Left lung (tissue), 10 donors: ENCODE measurements around the gene RAB4B. TPM values are rescaled to one million over a fixed set of nuclear protein-coding genes. Genes with fewer than 3 reads are reported as not detected.

Experiments
- ATAC-seq: fragments of 200-7000 bp; cut with Tn5 transposase; one replicate; pipeline ENCODE4 v1.9.1; 2020; ENCODE audit warnings: moderate library complexity
- DNase-seq, 4 donors: peaks; one replicate each; pipeline ENCODE4 v3.0.0-alpha.2; 2013 to 2020
- H3K27ac ChIP-seq, 2 donors: fragments of 200-600 bp; sonication (generic) in 1 of 2; one replicate each; pipeline versions ENCODE4 v1.5.0 to v1.8.0; 2020 to 2021
- H3K27me3 ChIP-seq, 2 donors: fragments of 200-600 bp; sonication (generic) in 1 of 2; one replicate each; pipeline versions ENCODE4 v1.5.0 to v1.8.0; 2020 to 2021
- H3K36me3 ChIP-seq, 2 donors: fragments of 200-600 bp; sonication (generic) in 1 of 2; one replicate each; pipeline versions ENCODE4 v1.5.0 to v1.8.0; 2020 to 2021
- H3K4me1 ChIP-seq, 2 donors: fragments of 200-600 bp; one replicate each; pipeline ENCODE4 v1.8.0; 2021
- H3K4me3 ChIP-seq, 2 donors: fragments of 200-600 bp; sonication (generic) in 1 of 2; one replicate each; pipeline versions ENCODE4 v1.5.0 to v1.8.0; 2020 to 2021; ENCODE audit warnings: mild to moderate bottlenecking in 1 of 2
- H3K9me3 ChIP-seq, 2 donors: fragments of 200-600 bp; sonication (generic) in 1 of 2; one replicate each; pipeline versions ENCODE4 v1.5.0 to v1.8.0; 2020 to 2021
- CTCF ChIP-seq, 2 donors: fragments of 200-600 bp; sonication (generic) in 1 of 2; IDR thresholded peaks; one replicate each; pipeline versions ENCODE4 v1.5.0 to v1.8.0; 2021; ENCODE audit warnings: antibody characterized with exemption in 2 of 2
- intact Hi-C, 2 donors: fragments of 100-400 bp; cut with DNase I; formaldehyde crosslinking; loops; one replicate each; pipeline versions ENCODE4 v1.11.2 to v1.14.2; 2022
- polyA plus RNA-seq, 6 donors: library from polyadenylated mRNA; unstranded; fragments of 120-200 nt; gene quantifications; one replicate each; pipeline ENCODE4 v1.2.1, GENCODE V29; 2013; ENCODE audit not compliant: insufficient read length in 6 of 6
- total RNA-seq, 2 donors: library from RNA; stranded (reverse); fragmentation: NEBNext Ultra II Directional; extraction: Animal tissue kit (Norgen Biotek cat#: 25700); gene quantifications; one replicate each; pipeline ENCODE4 v1.2.1, GENCODE V29; 2021
- donor health status: DM: no; HTN: yes; CAD: no.
- donor health status: DM: no; HTN: no; CAD: no.

RAB4B gene
- total and polyA plus RNA-seq, 8 donors: 11.1 to 50.4 (median 13.3) TPM

GRCh38 chr19:40802300-40803169 is 24.5 kb downstream of the RAB4B start:
- Histone ChIP-seq H3K4me1 (peaks cover 65 to 83% of the 10 kb centered on the region in 2 donors), H3K27me3 (no peaks in the 10 kb centered on the region), H3K4me3 (peak overlapping the region; percentile 3 to 96), H3K36me3 (peaks cover 0 to 65% of the 10 kb centered on the region in 2 donors), H3K9me3 (no peaks in the 10 kb centered on the region), H3K27ac (peak overlapping the region; percentile 69 to 91)
- TF ChIP-seq CTCF (IDR thresholded peaks at IDR 0.05): no peak
- intact Hi-C loops: no loop called here
- peak in 2 of 4 donors; percentile 68 to 88 for DNase-seq
- ATAC-seq: peak; percentile 8

- Histone ChIP-seq H3K4me3 (peak overlapping the region in 1 of 2 donors; percentile 96), H3K9me3 (no peaks in the 10 kb centered on the region), H3K36me3 (peaks cover 0 to 73% of the 10 kb centered on the region in 2 donors), H3K4me1 (peaks cover 65 to 85% of the 10 kb centered on the region in 2 donors), H3K27me3 (no peaks in the 10 kb centered on the region), H3K27ac (peak overlapping the region; percentile 69 to 91)
- DNase-seq (no peak), ATAC-seq (no peak)
- intact Hi-C loops: no loop called here
- no peak for TF ChIP-seq CTCF (IDR thresholded peaks at IDR 0.05)
Measured at GRCh38 chr19:40803170-40803856, 25.3 kb downstream of the RAB4B start.

- peak overlapping the region; percentile 69 to 91 for H3K27ac ChIP-seq
- H3K9me3 ChIP-seq: no peaks in the 10 kb centered on the region
- H3K36me3 ChIP-seq: peaks cover 0 to 81% of the 10 kb centered on the region in 2 donors
- ATAC-seq: peak; percentile 26
- no peaks in the 10 kb centered on the region for H3K27me3 ChIP-seq
- no peak for TF ChIP-seq CTCF (IDR thresholded peaks at IDR 0.05)
- H3K4me3 ChIP-seq: peak overlapping the region in 1 of 2 donors; percentile 96
- intact Hi-C loops: no loop called here
- DNase-seq: peak in 2 of 4 donors; percentile 48 to 79
- H3K4me1 ChIP-seq: peaks cover 65 to 93% of the 10 kb centered on the region in 2 donors
Measured at GRCh38 chr19:40803857-40804782, 26.1 kb downstream of the RAB4B start.

GRCh38 chr19:40804783-40805242 is 26.8 kb downstream of the RAB4B start:
- no peak for TF ChIP-seq CTCF (IDR thresholded peaks at IDR 0.05)
- DNase-seq: no peak

More at GRCh38 chr19:40804783-40805242, 26.8 kb downstream of the RAB4B start:
- H3K9me3 ChIP-seq: no peaks in the 10 kb centered on the region
- no peak overlapping the region for H3K4me3 ChIP-seq
- peaks cover 0 to 88% of the 10 kb centered on the region in 2 donors for H3K36me3 ChIP-seq
- intact Hi-C loops: no loop called here
- peak overlapping the region; percentile 59 to 91 for H3K27ac ChIP-seq
- no peak for ATAC-seq
- no peaks in the 10 kb centered on the region for H3K27me3 ChIP-seq
- peaks cover 65 to 100% of the 10 kb centered on the region in 2 donors for H3K4me1 ChIP-seq
